ENCODE measurements around the gene MRPS23.

MRPS23 gene

DNA sequence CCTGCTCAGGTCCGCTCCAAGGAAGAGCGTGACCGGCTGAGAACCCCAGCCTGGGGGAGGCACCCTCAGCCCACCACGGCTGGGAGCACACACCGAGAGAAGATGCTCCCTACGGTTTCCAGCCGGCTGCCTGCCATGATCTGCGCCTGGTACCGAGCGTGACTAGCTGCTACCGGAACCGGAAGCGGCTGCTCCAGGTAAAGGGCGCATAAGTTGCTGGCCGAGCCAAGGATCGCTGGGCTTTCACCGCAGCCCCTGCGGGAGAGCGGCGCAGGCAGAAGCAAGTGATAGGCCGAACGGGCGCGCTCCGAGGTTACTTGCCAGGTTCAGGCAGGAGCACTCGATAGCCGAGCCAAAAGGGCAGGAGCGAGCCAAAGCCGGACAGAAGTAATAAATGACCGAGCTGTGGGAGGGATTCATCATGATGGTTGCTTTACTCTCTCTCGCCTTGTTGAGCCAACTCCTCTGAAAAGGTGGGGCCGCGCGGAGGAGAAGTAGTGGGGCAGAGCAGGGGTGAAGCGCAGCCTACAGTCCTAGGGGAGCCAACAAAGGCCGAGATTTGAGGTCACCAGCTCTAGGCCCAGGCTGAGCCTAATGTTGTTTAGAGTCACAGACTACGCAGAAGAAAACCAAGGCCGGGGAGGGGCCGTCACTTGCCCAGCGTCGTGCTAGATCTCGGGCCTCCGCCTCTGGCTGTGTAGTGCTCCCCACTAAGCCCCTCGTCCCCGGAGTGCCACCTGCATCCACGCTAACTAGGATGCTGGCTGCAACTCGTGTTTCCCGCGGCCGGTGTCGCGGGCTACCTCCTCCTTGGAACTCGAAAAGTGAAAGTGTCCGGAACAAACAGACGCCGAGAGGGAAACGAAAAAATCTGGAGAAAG lies at the start of gene MRPS23:
Gene MRPS23, minus strand, starts transcription at position 171 of the 881 bp plus-strand sequence. Its CDS starts 34 bp downstream, at position 137.
- no peak for FAIRE-seq
- TF ChIP-seq CTCF (IDR thresholded peaks at IDR 0.05; ENCODE audit: insufficient read depth, missing control alignments), result no peak
- DNase-seq (ENCODE audit: insufficient read length, low spot score), result peak; percentile 64

DNA sequence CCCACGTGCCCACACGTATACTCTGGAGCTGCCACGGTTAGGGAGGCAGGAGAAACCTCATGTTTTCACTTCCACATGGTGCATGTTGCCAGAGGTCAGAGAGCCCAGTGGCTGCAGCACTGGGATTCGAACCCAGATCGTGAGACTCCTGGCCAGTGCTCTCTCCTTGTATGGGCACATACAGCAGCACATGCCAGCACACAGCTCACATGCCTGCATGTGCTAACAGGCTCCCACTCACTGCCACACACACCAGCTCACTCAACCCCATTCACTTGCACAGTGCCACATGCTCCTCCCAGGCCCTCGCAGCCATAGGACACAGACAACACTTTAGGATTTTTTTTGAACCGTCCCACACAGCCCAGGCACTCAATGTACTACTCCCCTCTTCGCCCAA lies 49.5 kb upstream of the MRPS23 start:
- FAIRE-seq (no peak), DNase-seq (ENCODE audit: insufficient read length, low spot score) (no peak)
- no peak for TF ChIP-seq CTCF (IDR thresholded peaks at IDR 0.05; ENCODE audit: insufficient read depth, missing control alignments)

DNA sequence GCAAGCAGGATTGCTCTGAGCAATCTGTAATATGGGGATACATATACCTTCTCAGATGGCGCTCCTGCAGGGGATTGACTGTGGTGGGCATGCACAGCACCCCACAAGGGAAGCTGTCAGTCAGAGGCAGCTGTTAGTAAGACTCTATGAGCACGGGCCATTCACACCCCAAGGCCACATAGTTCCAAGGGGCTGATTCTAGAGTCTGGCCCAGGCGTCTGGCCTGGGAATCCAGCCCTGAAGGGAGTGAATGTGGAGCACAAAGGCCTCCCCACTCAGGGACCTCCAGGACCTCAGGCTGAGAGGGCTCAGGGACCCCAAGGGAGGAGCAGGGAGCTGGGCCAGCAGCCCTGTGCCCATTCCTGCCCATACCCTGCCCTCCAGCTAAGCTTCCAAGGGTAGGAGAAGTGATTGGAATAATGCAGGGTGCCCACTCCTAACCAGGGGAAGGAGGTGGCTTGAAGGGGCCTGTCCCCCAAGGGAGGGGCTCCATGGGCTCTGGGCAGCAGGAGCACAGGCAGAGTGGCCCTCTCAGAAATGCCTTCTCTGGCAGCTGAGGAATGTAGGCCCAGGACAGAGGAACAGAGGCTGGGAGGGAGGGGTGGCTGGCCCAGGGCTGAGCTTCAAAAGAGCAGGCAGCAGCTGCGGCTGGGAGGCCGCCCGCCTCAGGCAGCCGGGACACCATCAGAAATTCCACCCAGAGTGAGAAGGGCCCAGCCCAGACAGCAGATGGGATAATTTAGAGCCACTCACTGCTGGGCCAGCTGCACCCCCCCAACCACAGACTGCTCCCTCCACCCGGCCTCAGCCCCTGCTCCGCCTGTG lies 48.9 kb upstream of the MRPS23 start:
- FAIRE-seq (no peak), DNase-seq (ENCODE audit: insufficient read length, low spot score) (no peak)
- TF ChIP-seq CTCF (IDR thresholded peaks at IDR 0.05; ENCODE audit: insufficient read depth, missing control alignments), result no peak

DNA sequence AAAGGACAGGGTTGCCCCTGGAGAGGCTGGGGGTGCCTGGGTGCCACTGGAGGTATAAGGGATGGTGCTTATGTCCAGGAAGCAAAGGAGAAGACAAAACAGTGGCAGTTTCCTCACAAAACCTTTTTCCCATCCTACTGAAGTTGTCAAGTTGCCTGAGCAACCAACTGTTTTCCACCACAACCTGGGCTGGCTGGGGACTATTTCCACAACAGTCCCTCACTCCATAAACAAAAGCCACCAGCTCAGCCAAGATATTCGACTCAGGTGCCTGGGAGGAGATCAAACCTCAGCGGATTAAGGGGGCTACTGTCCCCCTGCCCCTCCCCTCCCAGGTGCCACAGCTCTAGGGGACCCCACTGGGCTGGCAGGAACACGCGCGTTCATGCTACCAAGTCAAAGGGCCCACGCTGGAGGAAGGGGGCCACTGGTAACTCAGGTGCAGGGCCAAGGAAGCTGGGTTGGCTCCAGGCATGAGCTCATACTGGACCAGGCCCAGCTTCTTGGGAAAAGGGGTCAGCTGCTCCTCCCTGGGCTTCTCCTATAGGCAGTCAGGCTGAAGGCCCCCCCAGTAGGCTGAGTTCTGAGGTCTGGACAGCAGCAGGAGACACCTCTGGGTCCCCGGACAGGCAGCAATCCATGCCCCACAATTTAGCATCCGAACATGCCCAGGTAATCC lies 45.7 kb upstream of the MRPS23 start:
- no peak for DNase-seq (ENCODE audit: insufficient read length, low spot score)
- TF ChIP-seq CTCF (IDR thresholded peaks at IDR 0.05; ENCODE audit: insufficient read depth, missing control alignments), result no peak
- FAIRE-seq, result no peak

DNA sequence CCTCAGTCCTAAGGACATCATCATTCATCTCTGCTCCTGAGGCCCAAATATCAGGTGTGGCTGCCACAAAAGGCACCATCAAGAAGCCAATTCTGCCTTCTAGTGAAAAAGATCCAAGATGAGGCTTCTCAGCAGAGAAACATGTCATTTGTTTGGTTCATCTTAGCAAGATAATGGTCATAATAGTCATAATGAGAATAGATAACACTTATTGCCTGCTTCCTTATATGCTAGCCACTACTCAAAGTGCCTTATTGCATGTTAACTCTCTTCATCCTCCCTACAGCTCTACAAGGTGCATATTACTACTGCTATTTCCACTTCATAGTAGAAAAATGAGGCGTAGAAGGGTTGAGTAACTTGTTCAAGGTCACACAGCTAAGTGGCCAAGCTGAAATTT lies 45.0 kb upstream of the MRPS23 start:
- DNase-seq (ENCODE audit: insufficient read length, low spot score) (no peak), FAIRE-seq (no peak)
- TF ChIP-seq CTCF (IDR thresholded peaks at IDR 0.05; ENCODE audit: insufficient read depth, missing control alignments), result no peak

DNA sequence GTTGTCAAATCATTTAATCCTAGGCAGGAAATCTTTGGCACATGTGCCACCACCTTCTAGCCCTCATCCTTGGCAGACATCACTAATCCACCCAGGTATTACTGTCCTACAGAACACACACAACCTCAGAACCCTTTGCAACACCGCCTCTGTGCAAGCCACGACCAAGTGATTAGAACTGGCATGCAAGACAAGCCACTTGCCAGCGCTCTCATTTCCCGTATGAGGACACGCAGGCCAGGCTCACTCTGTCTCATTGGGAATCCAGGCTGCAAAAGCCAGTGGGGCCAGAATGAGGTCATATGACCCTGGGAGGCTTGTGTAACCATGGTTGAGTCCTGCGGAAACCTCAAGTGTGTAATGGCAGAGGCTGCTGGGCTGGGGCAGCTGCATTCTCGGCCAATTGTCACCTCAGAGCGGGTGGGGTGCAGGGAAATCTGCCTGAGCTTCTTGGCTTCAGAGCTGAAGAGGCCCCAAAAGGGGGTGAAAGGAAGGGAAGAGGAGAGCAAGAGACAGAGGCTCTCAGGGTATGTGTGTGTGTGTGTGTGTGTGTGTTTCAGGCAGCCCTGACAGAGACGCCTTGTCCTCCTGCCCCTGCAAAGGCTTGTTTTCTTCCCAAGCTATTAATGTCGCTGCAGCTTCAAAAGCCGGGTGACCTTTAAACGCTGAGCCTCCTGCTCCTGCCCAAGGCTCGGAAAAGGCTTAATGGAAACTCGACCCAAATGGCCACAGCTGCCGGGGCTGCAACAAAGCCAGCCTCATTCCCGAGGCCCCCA lies 43.2 kb upstream of the MRPS23 start:
- no peak for TF ChIP-seq CTCF (IDR thresholded peaks at IDR 0.05; ENCODE audit: insufficient read depth, missing control alignments)
- DNase-seq (ENCODE audit: insufficient read length, low spot score) (no peak), FAIRE-seq (no peak)

Measured in D721Med (cell line).